Calu3 (cell line): ENCODE results near the gene MICAL3. TPM values are rescaled to one million over a fixed set of nuclear protein-coding genes. Genes with fewer than 3 reads are reported as not detected.

ENCODE experiments used
- BruUV-seq: library from RNA; stranded (reverse); fragments of 400-500 nt; replicated peaks from 2 replicates; lab custom pipeline; 2021; lab: Mats Ljungman, UMichigan
- CTCF ChIA-PET: fragments of 300-600 bp; sonication (Branson Sonifier 250); formaldehyde crosslinking; loops from one replicate; lab custom pipeline; 2022; ENCODE audit warnings: antibody characterized with exemption; lab: Charles Lee
- DNase-seq: peaks from one replicate; pipeline ENCODE4 v3.0.0; 2022
- H3K27ac Mint-ChIP-seq: one replicate; pipeline ENCODE4 v1.8.0; 2022; ENCODE audit warnings: mixed read lengths; ENCODE audit not compliant: unreplicated experiment
- H3K27me3 Mint-ChIP-seq: one replicate; pipeline ENCODE4 v1.8.0; 2022; ENCODE audit warnings: mixed read lengths; ENCODE audit not compliant: unreplicated experiment
- H3K36me3 Mint-ChIP-seq: one replicate; pipeline ENCODE4 v1.8.0; 2022; ENCODE audit warnings: mild to moderate bottlenecking, moderate library complexity, mixed read lengths; ENCODE audit not compliant: insufficient read depth, unreplicated experiment
- H3K4me1 Mint-ChIP-seq: one replicate; pipeline ENCODE4 v1.8.0; 2022; ENCODE audit warnings: mild to moderate bottlenecking, low read depth, mixed read lengths; ENCODE audit not compliant: unreplicated experiment
- H3K4me3 Mint-ChIP-seq: one replicate; pipeline ENCODE4 v1.8.0; 2022; ENCODE audit warnings: mild to moderate bottlenecking, low read depth, moderate library complexity, mixed read lengths; ENCODE audit not compliant: unreplicated experiment
- H3K9me3 Mint-ChIP-seq: one replicate; pipeline ENCODE4 v1.8.0; 2022; ENCODE audit warnings: low read depth, mixed read lengths; ENCODE audit not compliant: unreplicated experiment
- CTCF ChIP-seq: fragments of 200-600 bp; IDR thresholded peaks from one replicate; pipeline ENCODE4 v1.8.0; 2022; ENCODE audit warnings: antibody characterized with exemption; ENCODE audit not compliant: unreplicated experiment
- intact Hi-C: fragments of 100-400 bp; cut with micrococcal nuclease; formaldehyde crosslinking; loops from one replicate; pipeline ENCODE4 v1.10.0; 2022; ENCODE audit not compliant: unreplicated experiment
- total RNA-seq: library from RNA; stranded (reverse); gene quantifications from 2 replicates; pipeline ENCODE4 v1.2.3, GENCODE V29; 2022

MICAL3 gene
- total RNA-seq, 1 experiment from 2014 or later, result 60.6 TPM

GRCh38 chr22:17891481-17892167 is 132.7 kb downstream of the MICAL3 start:
- H3K27me3 Mint-ChIP-seq, result no peaks in the 10 kb centered on the region
- intact Hi-C loops, result loop anchor here (10.0 kb wide), 1 partner anchor 183 kb away; the partner anchor contains the start of gene PEX26
- BruUV-seq, result no TSS peak
- H3K27ac Mint-ChIP-seq, result no peak overlapping the region
- CTCF ChIA-PET, result interaction anchor here (1.5 to 1.8 kb wide), 2 partner anchors 11 to 185 kb away, joined by 5 read pairs; no protein-coding TSS in a partner anchor
- no peaks in the 10 kb centered on the region for H3K9me3 Mint-ChIP-seq
- peaks cover 11% of the 10 kb centered on the region for H3K4me1 Mint-ChIP-seq
- no peak for TF ChIP-seq CTCF
- H3K4me3 Mint-ChIP-seq, result no peak overlapping the region
- peaks cover 17% of the 10 kb centered on the region for H3K36me3 Mint-ChIP-seq
- DNase-seq, result no peak

DNA sequence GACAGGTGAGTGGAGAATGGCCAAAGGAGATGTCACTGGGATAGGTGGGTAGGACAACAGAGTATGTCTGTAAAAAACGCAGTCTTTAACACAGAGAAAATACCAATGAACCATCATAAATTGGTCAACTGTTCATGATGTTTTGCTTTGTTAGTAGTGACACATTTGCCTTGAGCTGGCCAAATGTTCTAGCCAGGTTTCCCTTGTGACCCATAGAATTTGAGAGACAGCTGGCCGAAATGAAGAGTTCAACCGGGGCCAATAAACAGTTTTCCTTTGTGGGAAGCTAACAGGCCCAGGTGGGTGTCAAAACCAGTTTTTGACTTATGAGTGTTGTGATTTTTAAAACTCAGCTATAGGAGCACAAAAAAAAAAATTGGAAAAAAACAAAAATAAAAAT is 133.5 kb downstream of the MICAL3 start:
- no peak for DNase-seq
- H3K36me3 Mint-ChIP-seq, result peaks cover 17% of the 10 kb centered on the region
- BruUV-seq, result no TSS peak
- H3K27me3 Mint-ChIP-seq, result no peaks in the 10 kb centered on the region
- no peak overlapping the region for H3K27ac Mint-ChIP-seq
- H3K4me1 Mint-ChIP-seq, result peaks cover 11% of the 10 kb centered on the region
- H3K9me3 Mint-ChIP-seq, result no peaks in the 10 kb centered on the region
- CTCF ChIA-PET, result interaction anchor here (0.7 to 1.8 kb wide), 3 partner anchors 12 to 912 kb away, joined by 3 to 5 read pairs (median 5); no protein-coding TSS in a partner anchor
- no peak overlapping the region for H3K4me3 Mint-ChIP-seq
- intact Hi-C loops, result loop anchor here (10.0 kb wide), 1 partner anchor 184 kb away; the partner anchor contains the start of gene PEX26
- no peak for TF ChIP-seq CTCF

GRCh38 chr22:17890245-17890671 is 134.1 kb downstream of the MICAL3 start:
- CTCF ChIA-PET, result interaction anchor here (1.5 kb wide), 1 partner anchor 186 kb away, joined by 5 read pairs; no protein-coding TSS in a partner anchor
- H3K4me1 Mint-ChIP-seq, result peaks cover 11% of the 10 kb centered on the region
- TF ChIP-seq CTCF, result no peak
- H3K27ac Mint-ChIP-seq, result no peak overlapping the region
- DNase-seq, result no peak
- intact Hi-C loops, result loop anchor here (10.0 kb wide), 1 partner anchor 185 kb away; the partner anchor contains the start of gene PEX26
- peaks cover 13% of the 10 kb centered on the region for H3K36me3 Mint-ChIP-seq
- no peak overlapping the region for H3K4me3 Mint-ChIP-seq
- H3K9me3 Mint-ChIP-seq, result no peaks in the 10 kb centered on the region
- no TSS peak for BruUV-seq
- no peaks in the 10 kb centered on the region for H3K27me3 Mint-ChIP-seq

- intact Hi-C loops, result no loop called here
- H3K27ac Mint-ChIP-seq, result no peak overlapping the region
- no peak for DNase-seq
These were observed 135.5 kb downstream of the MICAL3 start for GRCh38 chr22:17888855-17889254.

More at GRCh38 chr22:17888855-17889254, 135.5 kb downstream of the MICAL3 start:
- Mint-ChIP-seq H3K27me3 (no peaks in the 10 kb centered on the region), H3K9me3 (no peaks in the 10 kb centered on the region), H3K36me3 (peaks cover 2% of the 10 kb centered on the region), H3K4me1 (peaks cover 11% of the 10 kb centered on the region), H3K4me3 (no peak overlapping the region)
- no peak for TF ChIP-seq CTCF
- CTCF ChIA-PET, result no interaction called here
- no TSS peak for BruUV-seq
